ENCODE data around the gene CTH. TPM values are rescaled to one million over a fixed set of nuclear protein-coding genes. Genes with fewer than 3 reads are reported as not detected.
"Not testable (repeated sequence)": the region's sequence is repeated elsewhere in the genome, so short reads cannot be mapped to it uniquely, and the experiment has no call there.

Gene CTH
- total RNA-seq, 5 donors from 2014 or later (not counting 1 experiment from before 2014, with no cell fraction given), result 2.0 to 4.5 (median 3.2) TPM

DNA sequence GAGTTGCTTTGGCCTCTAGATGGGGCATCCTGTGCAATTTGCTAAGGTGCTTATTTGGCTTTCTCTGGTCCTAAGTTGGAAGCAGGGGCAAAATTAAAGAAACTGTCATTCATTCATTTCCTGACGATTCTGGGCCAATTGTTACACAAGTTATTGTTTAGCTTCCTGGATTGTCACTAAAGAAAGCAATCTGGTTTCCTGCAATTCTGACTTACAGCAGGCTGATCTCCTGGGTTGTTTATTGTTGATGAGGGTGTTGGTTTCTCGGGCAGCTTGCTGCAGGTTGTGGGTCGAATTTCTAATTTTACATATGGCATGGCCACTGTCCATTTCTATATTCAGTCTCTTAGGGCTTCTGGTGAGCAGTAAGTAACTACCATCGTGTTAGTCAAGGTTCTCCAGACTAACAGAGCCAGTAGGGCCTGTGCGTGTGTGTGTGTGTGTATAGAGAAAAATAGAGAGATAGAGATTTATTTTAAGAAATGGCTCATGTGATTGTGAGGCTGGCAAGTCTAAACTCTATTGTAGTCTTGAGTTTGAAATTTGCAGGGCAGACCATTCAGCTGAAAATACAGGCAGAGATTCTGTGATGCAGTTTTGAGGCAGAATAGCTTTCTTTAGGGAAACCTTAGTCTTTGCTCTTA is 30.4 kb downstream of the CTH start:
- Histone ChIP-seq H3K36me3 (ENCODE audit: control insufficient read depth in 2 of 2, extremely low read depth in 1 of 2, insufficient read depth in 1 of 2, low read length in 1 of 2) (no peaks in the 10 kb centered on the region), H3K27ac (ENCODE audit: low read length) (no peak overlapping the region), H3K27me3 (replicated peaks in 1 of 2; ENCODE audit: control insufficient read depth in 2 of 2, extremely low read depth in 1 of 2, insufficient read depth in 2 of 2, low read length in 1 of 2) (no peaks in the 10 kb centered on the region), H3K9me3 (no peaks in the 10 kb centered on the region), H3K4me3 (ENCODE audit: control insufficient read depth in 1 of 2, extremely low read depth in 1 of 2, low read length in 1 of 2) (no peak overlapping the region), H3K4me1 (ENCODE audit: control insufficient read depth in 1 of 2, extremely low read depth in 1 of 2, insufficient read depth in 2 of 2, low read length in 2 of 2) (no peaks in the 10 kb centered on the region)
- H3K36me3 Mint-ChIP-seq, result peaks cover 26% of the 10 kb centered on the region
- WGBS (ENCODE audit: insufficient coverage), result 70% methylated on average over 3 of the region's 5 CpGs
- no peak overlapping the region for H3K27ac Mint-ChIP-seq
- no peak overlapping the region for H3K4me3 Mint-ChIP-seq
- no peaks in the 10 kb centered on the region for H3K27me3 Mint-ChIP-seq
- no peaks in the 10 kb centered on the region for H3K4me1 Mint-ChIP-seq
- POLR2A ChIA-PET, result no interaction called here
- H3K9me3 Mint-ChIP-seq, result no peaks in the 10 kb centered on the region
- ATAC-seq (replicated peaks in 1 of 4) (no peak), DNase-seq (no peak)
- CTCF ChIA-PET, result no interaction called here

GRCh38 chr1:70442490-70442889 is 31.4 kb downstream of the CTH start:
- Histone ChIP-seq H3K27me3 (replicated peaks in 1 of 2; ENCODE audit: control insufficient read depth in 2 of 2, extremely low read depth in 1 of 2, insufficient read depth in 2 of 2, low read length in 1 of 2) (no peaks in the 10 kb centered on the region), H3K36me3 (ENCODE audit: control insufficient read depth in 2 of 2, extremely low read depth in 1 of 2, insufficient read depth in 1 of 2, low read length in 1 of 2) (no peaks in the 10 kb centered on the region), H3K4me3 (ENCODE audit: control insufficient read depth in 1 of 2, extremely low read depth in 1 of 2, low read length in 1 of 2) (no peak overlapping the region), H3K27ac (ENCODE audit: low read length) (no peak overlapping the region), H3K9me3 (no peaks in the 10 kb centered on the region), H3K4me1 (ENCODE audit: control insufficient read depth in 1 of 2, extremely low read depth in 1 of 2, insufficient read depth in 2 of 2, low read length in 2 of 2) (no peaks in the 10 kb centered on the region)
- H3K4me3 Mint-ChIP-seq, result no peak overlapping the region
- H3K36me3 Mint-ChIP-seq, result peaks cover 18% of the 10 kb centered on the region
- no peaks in the 10 kb centered on the region for H3K9me3 Mint-ChIP-seq
- ChIA-PET CTCF (no interaction called here), POLR2A (no interaction called here)
- no peak overlapping the region for H3K27ac Mint-ChIP-seq
- DNase-seq (no peak), ATAC-seq (replicated peaks in 1 of 4) (no peak)
- H3K27me3 Mint-ChIP-seq, result no peaks in the 10 kb centered on the region
- no peaks in the 10 kb centered on the region for H3K4me1 Mint-ChIP-seq
- WGBS (ENCODE audit: insufficient coverage), result no CpG with 5 or more reads among the region's 2 CpGs

GRCh38 chr1:70443739-70444138 is 32.7 kb downstream of the CTH start:
- WGBS (ENCODE audit: insufficient coverage), result no CpG with 5 or more reads among the region's 1 CpG
- ChIA-PET POLR2A (no interaction called here), CTCF (no interaction called here)
- no peaks in the 10 kb centered on the region for H3K9me3 Mint-ChIP-seq
- no peak overlapping the region for H3K4me3 ChIP-seq (ENCODE audit: control insufficient read depth in 1 of 2, extremely low read depth in 1 of 2, low read length in 1 of 2)
- H3K27ac Mint-ChIP-seq, result no peak overlapping the region
- DNase-seq, result no peak
- no peak overlapping the region for H3K27ac ChIP-seq (ENCODE audit: low read length)
- no peaks in the 10 kb centered on the region for H3K36me3 ChIP-seq (ENCODE audit: control insufficient read depth in 2 of 2, extremely low read depth in 1 of 2, insufficient read depth in 1 of 2, low read length in 1 of 2)
- peaks cover 8% of the 10 kb centered on the region for H3K36me3 Mint-ChIP-seq
- ATAC-seq (replicated peaks in 1 of 4), result no peak
- no peak overlapping the region for H3K4me3 Mint-ChIP-seq
- no peaks in the 10 kb centered on the region for H3K27me3 Mint-ChIP-seq
- H3K4me1 Mint-ChIP-seq, result no peaks in the 10 kb centered on the region
- H3K27me3 ChIP-seq (replicated peaks in 1 of 2; ENCODE audit: control insufficient read depth in 2 of 2, extremely low read depth in 1 of 2, insufficient read depth in 2 of 2, low read length in 1 of 2), result no peaks in the 10 kb centered on the region
- no peaks in the 10 kb centered on the region for H3K9me3 ChIP-seq
- H3K4me1 ChIP-seq (ENCODE audit: control insufficient read depth in 1 of 2, extremely low read depth in 1 of 2, insufficient read depth in 2 of 2, low read length in 2 of 2), result no peaks in the 10 kb centered on the region

DNA sequence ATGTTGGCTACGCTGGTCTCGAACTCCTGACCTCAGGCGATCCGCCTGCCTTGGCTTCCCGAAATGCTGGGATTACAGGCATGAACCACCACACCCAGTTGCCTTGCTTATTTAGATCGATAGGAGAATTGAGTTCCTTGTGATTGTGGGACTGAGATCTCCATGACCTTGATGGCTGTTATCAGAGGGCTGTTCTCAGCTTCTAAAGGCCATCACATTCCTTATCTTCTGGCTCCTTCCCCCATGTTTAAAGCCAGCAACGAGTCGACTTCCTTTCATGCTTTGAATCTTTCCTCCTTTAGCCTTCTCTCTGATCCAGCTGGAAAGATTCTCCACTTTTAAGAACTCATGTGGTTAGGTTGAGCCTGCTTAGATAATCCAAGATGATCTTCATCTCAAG is 38.0 kb downstream of the CTH start:
- H3K27ac Mint-ChIP-seq, result no peak overlapping the region
- POLR2A ChIA-PET, result no interaction called here
- H3K36me3 Mint-ChIP-seq, result no peaks in the 10 kb centered on the region
- DNase-seq (no peak), ATAC-seq (replicated peaks in 1 of 4) (no peak)
- H3K27me3 Mint-ChIP-seq, result peaks cover 0 to 5% of the 10 kb centered on the region in 2 donors
- H3K9me3 Mint-ChIP-seq, result no peaks in the 10 kb centered on the region
- no peaks in the 10 kb centered on the region for H3K4me1 ChIP-seq (ENCODE audit: control insufficient read depth in 1 of 2, extremely low read depth in 1 of 2, insufficient read depth in 2 of 2, low read length in 2 of 2)
- no peak overlapping the region for H3K27ac ChIP-seq (ENCODE audit: low read length)
- no peaks in the 10 kb centered on the region for H3K36me3 ChIP-seq (ENCODE audit: control insufficient read depth in 2 of 2, extremely low read depth in 1 of 2, insufficient read depth in 1 of 2, low read length in 1 of 2)
- H3K4me3 Mint-ChIP-seq, result no peak overlapping the region
- H3K4me1 Mint-ChIP-seq, result peaks cover 0 to 2% (median 0%) of the 10 kb centered on the region in 3 donors
- H3K27me3 ChIP-seq (replicated peaks in 1 of 2; ENCODE audit: control insufficient read depth in 2 of 2, extremely low read depth in 1 of 2, insufficient read depth in 2 of 2, low read length in 1 of 2), result no peaks in the 10 kb centered on the region
- H3K9me3 ChIP-seq, result no peaks in the 10 kb centered on the region
- WGBS (ENCODE audit: insufficient coverage), result no CpG with 5 or more reads among the region's 8 CpGs
- CTCF ChIA-PET, result no interaction called here
- H3K4me3 ChIP-seq (ENCODE audit: control insufficient read depth in 1 of 2, extremely low read depth in 1 of 2, low read length in 1 of 2), result no peak overlapping the region

DNA sequence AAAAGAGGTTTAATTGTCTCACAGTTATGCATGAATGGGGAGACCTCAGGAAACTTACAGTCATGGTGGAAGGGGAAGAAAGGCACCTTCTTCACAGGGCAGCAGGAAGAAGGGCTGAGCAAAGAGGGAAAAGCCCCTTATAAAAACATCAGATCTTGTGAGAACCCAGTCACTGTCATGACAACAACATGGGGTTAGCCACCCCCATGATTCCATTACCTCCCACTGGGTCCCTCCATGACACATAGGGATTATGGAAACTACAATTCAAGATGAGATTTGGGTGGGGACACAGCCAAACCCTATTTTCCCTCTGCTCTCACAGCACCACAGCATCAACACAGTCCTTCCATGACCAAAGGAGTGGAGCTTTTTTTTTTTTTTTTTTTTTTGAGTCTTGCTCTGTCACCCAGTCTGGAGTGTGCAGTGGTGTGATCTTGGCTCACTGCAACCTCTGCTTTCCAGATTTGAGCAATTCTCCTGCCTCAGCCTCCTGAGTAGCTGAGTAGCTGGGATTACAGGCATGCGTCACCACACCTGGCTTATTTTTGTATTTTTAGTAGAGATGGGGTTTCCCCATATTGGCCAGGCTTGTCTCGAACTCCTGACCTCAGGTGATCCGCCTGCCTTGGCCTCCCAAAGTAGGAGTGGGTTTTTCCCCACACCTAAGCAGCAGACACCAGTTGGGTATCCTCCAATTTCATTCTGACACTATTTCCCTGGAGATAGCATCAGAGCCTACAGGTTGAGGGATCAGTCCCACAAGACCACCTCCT is 41.3 kb downstream of the CTH start:
- CTCF ChIA-PET, result not testable (repeated sequence)

GRCh38 chr1:70455291-70455690 is 44.2 kb downstream of the CTH start:
- H3K9me3 ChIP-seq, result no peaks in the 10 kb centered on the region
- no peaks in the 10 kb centered on the region for H3K36me3 ChIP-seq (ENCODE audit: control insufficient read depth in 2 of 2, extremely low read depth in 1 of 2, insufficient read depth in 1 of 2, low read length in 1 of 2)
- Mint-ChIP-seq H3K9me3 (peaks cover 0 to 4% (median 0%) of the 10 kb centered on the region in 3 donors), H3K27ac (no peak overlapping the region), H3K4me1 (peaks cover 0 to 2% (median 0%) of the 10 kb centered on the region in 3 donors), H3K36me3 (no peaks in the 10 kb centered on the region), H3K4me3 (no peak overlapping the region), H3K27me3 (peaks cover 4 to 5% of the 10 kb centered on the region in 2 donors)
- no peaks in the 10 kb centered on the region for H3K4me1 ChIP-seq (ENCODE audit: control insufficient read depth in 1 of 2, extremely low read depth in 1 of 2, insufficient read depth in 2 of 2, low read length in 2 of 2)
- no peak for DNase-seq
- no peak overlapping the region for H3K27ac ChIP-seq (ENCODE audit: low read length)
- ChIA-PET CTCF (no interaction called here), POLR2A (no interaction called here)
- H3K4me3 ChIP-seq (ENCODE audit: control insufficient read depth in 1 of 2, extremely low read depth in 1 of 2, low read length in 1 of 2), result no peak overlapping the region
- whole genome bisulfite sequencing (ENCODE audit: insufficient coverage), result no CpG with 5 or more reads among the region's 2 CpGs
- no peaks in the 10 kb centered on the region for H3K27me3 ChIP-seq (replicated peaks in 1 of 2; ENCODE audit: control insufficient read depth in 2 of 2, extremely low read depth in 1 of 2, insufficient read depth in 2 of 2, low read length in 1 of 2)
- ATAC-seq (replicated peaks in 1 of 4), result no peak

More for the DNA sequence above, 41.3 kb downstream of the CTH start:
- ATAC-seq (replicated peaks in 1 of 4); H3K36me3 ChIP-seq (ENCODE audit: control insufficient read depth in 2 of 2, extremely low read depth in 1 of 2, insufficient read depth in 1 of 2, low read length in 1 of 2); H3K27ac Mint-ChIP-seq; H3K27me3 Mint-ChIP-seq; H3K27me3 ChIP-seq (replicated peaks in 1 of 2; ENCODE audit: control insufficient read depth in 2 of 2, extremely low read depth in 1 of 2, insufficient read depth in 2 of 2, low read length in 1 of 2); H3K27ac ChIP-seq (ENCODE audit: low read length); H3K9me3 Mint-ChIP-seq; H3K4me3 Mint-ChIP-seq; H3K4me1 ChIP-seq (ENCODE audit: control insufficient read depth in 1 of 2, extremely low read depth in 1 of 2, insufficient read depth in 2 of 2, low read length in 2 of 2); H3K4me1 Mint-ChIP-seq; H3K36me3 Mint-ChIP-seq; H3K4me3 ChIP-seq (ENCODE audit: control insufficient read depth in 1 of 2, extremely low read depth in 1 of 2, low read length in 1 of 2); H3K9me3 ChIP-seq; POLR2A ChIA-PET; DNase-seq: not testable (repeated sequence)
- no CpG with 5 or more reads among the region's 3 CpGs for WGBS (ENCODE audit: insufficient coverage)

Data from T-cell (primary cell).